ENCODE data around the gene MUC2.

Gene MUC2

GRCh38 chr11:1101318-1102089 is 26.8 kb downstream of the MUC2 start:
- FAIRE-seq, result no peak

GRCh38 chr11:1102221-1102971 is 27.7 kb downstream of the MUC2 start:
- FAIRE-seq (no peak), DNase-seq (ENCODE audit: extremely low spot score, insufficient read length, low read depth) (no peak)

More at GRCh38 chr11:1101318-1102089, 26.8 kb downstream of the MUC2 start:
- no peak for DNase-seq (ENCODE audit: extremely low spot score, insufficient read length, low read depth)

GRCh38 chr11:1102996-1103395 is 28.3 kb downstream of the MUC2 start:
- no peak for FAIRE-seq

GRCh38 chr11:1103401-1104360 is 29.0 kb downstream of the MUC2 start:
- DNase-seq (ENCODE audit: extremely low spot score, insufficient read length, low read depth), result no peak
- FAIRE-seq, result no peak

More at GRCh38 chr11:1102996-1103395, 28.3 kb downstream of the MUC2 start:
- no peak for DNase-seq (ENCODE audit: extremely low spot score, insufficient read length, low read depth)

GRCh38 chr11:1104411-1105182 is 29.9 kb downstream of the MUC2 start:
- FAIRE-seq (no peak), DNase-seq (ENCODE audit: extremely low spot score, insufficient read length, low read depth) (no peak)

GRCh38 chr11:1105183-1105565 is 30.5 kb downstream of the MUC2 start:
- FAIRE-seq (no peak), DNase-seq (ENCODE audit: extremely low spot score, insufficient read length, low read depth) (no peak)

GRCh38 chr11:1106387-1106786 is 31.7 kb downstream of the MUC2 start:
- FAIRE-seq, result no peak
- no peak for DNase-seq (ENCODE audit: extremely low spot score, insufficient read length, low read depth)

- DNase-seq (ENCODE audit: extremely low spot score, insufficient read length, low read depth) (no peak), FAIRE-seq (no peak)
Measured at GRCh38 chr11:1107316-1108245, 32.9 kb downstream of the MUC2 start.

GRCh38 chr11:1108246-1108900 is 33.7 kb downstream of the MUC2 start:
- DNase-seq (ENCODE audit: extremely low spot score, insufficient read length, low read depth) (no peak), FAIRE-seq (no peak)

GRCh38 chr11:1109101-1109917 is 34.6 kb downstream of the MUC2 start:
- DNase-seq (ENCODE audit: extremely low spot score, insufficient read length, low read depth), result no peak
- no peak for FAIRE-seq

- DNase-seq (ENCODE audit: extremely low spot score, insufficient read length, low read depth) (no peak), FAIRE-seq (no peak)
Measured at GRCh38 chr11:1109918-1110705, 35.4 kb downstream of the MUC2 start.

GRCh38 chr11:1111545-1112212 is 37.0 kb downstream of the MUC2 start:
- FAIRE-seq (no peak), DNase-seq (ENCODE audit: extremely low spot score, insufficient read length, low read depth) (no peak)

GRCh38 chr11:1112351-1113191 is 37.9 kb downstream of the MUC2 start:
- no peak for DNase-seq (ENCODE audit: extremely low spot score, insufficient read length, low read depth)
- FAIRE-seq, result no peak

- DNase-seq (ENCODE audit: extremely low spot score, insufficient read length, low read depth) (no peak), FAIRE-seq (no peak)
Measured at GRCh38 chr11:1113405-1114201, 38.9 kb downstream of the MUC2 start.

Data from GM18507 (cell line).